ENCODE data around the gene PEX5L. TPM values are rescaled to one million over a fixed set of nuclear protein-coding genes. Genes with fewer than 3 reads are reported as not detected.

The PEX5L gene
- total and polyA plus RNA-seq, 10 of the 15 experiments (the other 5 are each of a cell fraction or from before 2014, with no cell fraction given) = 0.11 to 17.0 (median 0.50) TPM

GRCh38 chr3:179867961-179868360, 168.8 kb downstream of the PEX5L start:
- Histone ChIP-seq H3K27ac (ENCODE audit: control insufficient read depth, insufficient read depth) (no peak overlapping the region), H3K4me3 (no peak overlapping the region), H3K79me2 (ENCODE audit: control insufficient read depth, insufficient read depth, low read length) (no peaks in the 10 kb centered on the region), H3K27me3 (replicated peaks in 1 of 2; ENCODE audit: control insufficient read depth in 2 of 2, insufficient read depth in 2 of 2, low read length in 1 of 2) (no peaks in the 10 kb centered on the region), H3K36me3 (ENCODE audit: control insufficient read depth in 2 of 2, insufficient read depth in 2 of 2, low read length in 1 of 2) (no peaks in the 10 kb centered on the region), H4K20me1 (ENCODE audit: control insufficient read depth, insufficient read depth) (no peaks in the 10 kb centered on the region), H2AFZ (ENCODE audit: control insufficient read depth, low read depth, low read length) (no peak overlapping the region), H3K4me2 (ENCODE audit: control insufficient read depth, insufficient read depth) (no peak overlapping the region), H3K4me1 (ENCODE audit: control insufficient read depth, insufficient read depth, low read length) (no peaks in the 10 kb centered on the region), H3K9me3 (replicated peaks; ENCODE audit: control insufficient read depth, insufficient read depth, low read length) (no peaks in the 10 kb centered on the region; the same call in 2 of the 3 replicates), H3K9ac (ENCODE audit: control insufficient read depth, insufficient read depth, low read length) (no peak overlapping the region)
- WGBS (ENCODE audit: insufficient coverage, insufficient replicate concordance, low lambda C conversion rate, missing lambda C conversion rate) = 94% methylated on average over 1 of the region's 1 CpG
- no peak for DNase-seq (ENCODE audit: low read depth, low spot score)
- ATAC-seq = no peak
- SMC1A ChIA-PET (ENCODE audit: uncharacterized antibody, unreplicated experiment) = interaction anchor here (0.7 to 1.7 kb wide), 3 partner anchors 15 to 400 kb away, joined by 3 read pairs; no protein-coding TSS in a partner anchor
- TF ChIP-seq TBL1XR1 (IDR thresholded peaks at IDR 0.05; ENCODE audit: low read depth, low read length) (no peak), CHD2 (IDR thresholded peaks at IDR 0.05; ENCODE audit: borderline replicate concordance, low read depth, low read length) (no peak)
- TF ChIP-seq, protein P1, sequence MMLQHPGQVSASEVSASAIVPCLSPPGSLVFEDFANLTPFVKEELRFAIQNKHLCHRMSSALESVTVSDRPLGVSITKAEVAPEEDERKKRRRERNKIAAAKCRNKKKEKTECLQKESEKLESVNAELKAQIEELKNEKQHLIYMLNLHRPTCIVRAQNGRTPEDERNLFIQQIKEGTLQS (IDR thresholded peaks at IDR 0.05; ENCODE audit: borderline replicate concordance, extremely low read depth, low read depth, low read length) = no peak
- RAD21 ChIA-PET (ENCODE audit: unreplicated experiment) = interaction anchor here (0.7 kb wide), 1 partner anchor 133 kb away, joined by 3 read pairs; no protein-coding TSS in a partner anchor
- in situ Hi-C loops (cut with MboI) = no loop called here
- intact Hi-C loops (cut with micrococcal nuclease; ENCODE audit: unreplicated experiment) = no loop called here
- FAIRE-seq = no peak
- CTCF ChIA-PET = interaction anchor here (0.6 to 1.8 kb wide), 4 partner anchors 10 to 1040 kb away, joined by 3 read pairs; no protein-coding TSS in a partner anchor
- POLR2A ChIA-PET = interaction anchor here (0.6 kb wide), 1 partner anchor 697 kb away, joined by 3 read pairs; no protein-coding TSS in a partner anchor
- BruUV-seq (replicated peaks) = no TSS peak

- no TSS peak for BruUV-seq (replicated peaks)
- intact Hi-C loops (cut with micrococcal nuclease; ENCODE audit: unreplicated experiment) (no loop called here), in situ Hi-C loops (cut with MboI) (no loop called here)
- Histone ChIP-seq H4K20me1 (ENCODE audit: control insufficient read depth, insufficient read depth) (no peaks in the 10 kb centered on the region), H3K36me3 (ENCODE audit: control insufficient read depth in 2 of 2, insufficient read depth in 2 of 2, low read length in 1 of 2) (no peaks in the 10 kb centered on the region), H3K4me1 (ENCODE audit: control insufficient read depth, insufficient read depth, low read length) (no peaks in the 10 kb centered on the region), H3K27me3 (replicated peaks in 1 of 2; ENCODE audit: control insufficient read depth in 2 of 2, insufficient read depth in 2 of 2, low read length in 1 of 2) (no peaks in the 10 kb centered on the region), H3K9me3 (replicated peaks; ENCODE audit: control insufficient read depth, insufficient read depth, low read length) (no peaks in the 10 kb centered on the region; the same call in 2 of the 3 replicates), H3K27ac (ENCODE audit: control insufficient read depth, insufficient read depth) (no peak overlapping the region), H3K4me3 (no peak overlapping the region), H2AFZ (ENCODE audit: control insufficient read depth, low read depth, low read length) (no peak overlapping the region), H3K79me2 (ENCODE audit: control insufficient read depth, insufficient read depth, low read length) (no peaks in the 10 kb centered on the region), H3K9ac (ENCODE audit: control insufficient read depth, insufficient read depth, low read length) (no peak overlapping the region), H3K4me2 (ENCODE audit: control insufficient read depth, insufficient read depth) (no peak overlapping the region)
- ChIA-PET SMC1A (ENCODE audit: uncharacterized antibody, unreplicated experiment) (interaction anchor here (0.7 to 0.9 kb wide), 2 partner anchors 17 to 77 kb away, joined by 3 read pairs; no protein-coding TSS in a partner anchor), RAD21 (ENCODE audit: unreplicated experiment) (interaction anchor here (0.7 to 1.6 kb wide), 2 partner anchors 15 to 29 kb away, joined by 3 read pairs; no protein-coding TSS in a partner anchor), CTCF (interaction anchor here (1.8 kb wide), 1 partner anchor 54 kb away, joined by 3 read pairs; no protein-coding TSS in a partner anchor), POLR2A (no interaction called here)
- WGBS (ENCODE audit: insufficient coverage, insufficient replicate concordance, low lambda C conversion rate, missing lambda C conversion rate) = 57% methylated on average over 5 of the region's 5 CpGs
- DNase-seq (ENCODE audit: low read depth, low spot score) = no peak
- no peak for ATAC-seq
- no peak for FAIRE-seq
- no peak for TF ChIP-seq ZNF622 (IDR thresholded peaks at IDR 0.05)
- TF ChIP-seq EZH2 (IDR thresholded peaks at IDR 0.05; ENCODE audit: borderline replicate concordance, control insufficient read depth, low read depth, low read length) = no peak
- no peak for TF ChIP-seq RAD51 (IDR thresholded peaks at IDR 0.05)
- no peak for TF ChIP-seq SMC3 (IDR thresholded peaks at IDR 0.05; ENCODE audit: borderline replicate concordance, low read length)
- no peak for TF ChIP-seq NBN (IDR thresholded peaks at IDR 0.05)
- no peak for TF ChIP-seq SP1 (IDR thresholded peaks at IDR 0.05; ENCODE audit: low read depth, low read length)
- no peak for TF ChIP-seq ATF7 (IDR thresholded peaks at IDR 0.05; ENCODE audit: low read depth)
- no peak for TF ChIP-seq TCF3 (IDR thresholded peaks at IDR 0.05; ENCODE audit: borderline replicate concordance, insufficient read depth, low read depth, low read length)
- TF ChIP-seq WRNIP1 (IDR thresholded peaks at IDR 0.05; ENCODE audit: borderline replicate concordance, low read depth, low read length) = no peak
- no peak for TF ChIP-seq PKNOX1 (IDR thresholded peaks at IDR 0.05)
- TF ChIP-seq ZBTB33 (IDR thresholded peaks at IDR 0.05) = no peak
These were observed 170.8 kb downstream of the PEX5L start for GRCh38 chr3:179865861-179866505.
